Activated naive CD4-positive, alpha-beta T cell treated with anti-CD3 and anti-CD28 coated beads, Interleukin-2, amount 50 U/mL, for 16 hours (primary cell): ENCODE data around the gene ARID1B.

Experiments used
- DNase-seq: peaks from one replicate; pipeline ENCODE4 v3.0.0-alpha.2; 2020

The ARID1B gene

DNA sequence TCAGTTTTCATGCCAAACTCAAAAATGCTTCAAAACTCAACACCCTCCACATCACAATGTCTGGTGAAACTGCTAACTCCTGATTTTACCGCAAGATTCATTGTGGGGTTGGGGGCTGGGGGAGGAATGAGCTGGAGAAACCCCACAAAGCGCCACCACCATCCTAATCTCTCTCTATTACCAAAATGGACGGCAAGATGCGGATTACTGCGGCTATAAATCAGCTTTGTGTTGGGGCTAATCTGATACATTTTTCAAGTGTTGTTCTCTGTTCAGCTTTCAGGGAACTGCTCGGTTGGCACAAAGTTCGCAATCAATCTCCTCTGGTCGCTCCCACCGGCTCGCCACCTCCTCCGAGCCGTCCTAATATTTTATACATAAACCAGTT is 462.5 kb downstream of the ARID1B start:
- no peak for DNase-seq

DNA sequence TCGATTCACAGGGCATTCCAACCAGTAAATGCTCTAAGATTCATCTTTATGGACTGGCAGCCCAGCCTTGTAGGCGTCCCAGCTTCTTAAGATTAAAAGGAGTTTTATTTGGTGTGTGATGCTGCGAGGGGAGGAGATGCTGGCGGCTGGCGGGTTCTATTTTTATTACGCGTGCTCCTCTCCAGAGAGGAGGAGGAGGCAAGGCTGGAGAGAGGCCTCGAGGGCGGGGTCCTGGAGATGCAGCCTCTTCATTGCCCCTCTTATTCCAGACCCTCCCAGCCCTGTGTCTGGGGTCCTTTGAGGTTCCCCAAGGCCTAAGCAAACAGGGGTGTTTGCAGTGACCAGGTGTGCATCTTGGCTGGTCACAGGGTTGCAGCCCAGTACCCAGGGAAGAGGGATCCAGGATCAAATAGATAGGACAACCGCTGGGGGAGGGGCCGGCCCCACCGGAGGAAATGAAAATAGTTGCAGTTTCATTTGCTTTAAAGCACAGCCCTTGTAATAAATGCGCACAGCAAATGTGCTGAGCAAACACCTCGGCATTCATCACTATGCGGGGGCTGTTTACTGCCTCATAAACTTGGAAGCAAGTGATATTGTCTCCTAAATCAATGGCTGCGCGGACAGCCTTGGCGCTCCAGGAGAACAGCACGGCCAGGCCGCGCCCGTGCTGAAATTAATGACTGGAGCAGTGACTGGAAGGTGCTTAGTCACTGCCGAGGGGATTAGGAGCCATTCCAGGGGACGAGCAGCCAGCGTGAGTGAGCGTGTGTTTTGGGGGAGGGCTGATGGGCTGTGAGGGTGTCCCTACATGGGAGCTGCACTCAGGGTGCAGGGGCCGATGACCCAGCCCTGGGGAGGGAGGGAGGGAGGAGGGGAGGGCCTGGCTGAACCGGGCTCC is 463.1 kb downstream of the ARID1B start:
- no peak for DNase-seq

DNA sequence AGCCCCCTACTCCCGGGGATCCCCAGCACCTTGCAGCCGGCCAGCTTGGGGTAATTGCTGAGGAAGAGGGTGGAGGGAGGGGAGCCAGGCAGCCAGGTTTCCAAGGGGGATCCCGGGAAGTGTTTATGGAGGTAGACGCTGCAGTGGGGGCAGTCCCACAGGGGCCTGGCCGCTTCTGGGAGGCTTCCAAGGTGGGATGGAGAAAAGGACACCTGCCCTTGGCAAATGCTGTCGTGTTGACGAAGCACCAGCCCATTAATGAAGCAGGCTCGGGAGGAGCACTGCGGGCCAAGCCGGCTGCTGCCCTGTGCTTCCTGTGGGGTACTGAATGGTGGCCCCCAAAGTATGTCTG is 463.8 kb downstream of the ARID1B start:
- no peak for DNase-seq

DNA sequence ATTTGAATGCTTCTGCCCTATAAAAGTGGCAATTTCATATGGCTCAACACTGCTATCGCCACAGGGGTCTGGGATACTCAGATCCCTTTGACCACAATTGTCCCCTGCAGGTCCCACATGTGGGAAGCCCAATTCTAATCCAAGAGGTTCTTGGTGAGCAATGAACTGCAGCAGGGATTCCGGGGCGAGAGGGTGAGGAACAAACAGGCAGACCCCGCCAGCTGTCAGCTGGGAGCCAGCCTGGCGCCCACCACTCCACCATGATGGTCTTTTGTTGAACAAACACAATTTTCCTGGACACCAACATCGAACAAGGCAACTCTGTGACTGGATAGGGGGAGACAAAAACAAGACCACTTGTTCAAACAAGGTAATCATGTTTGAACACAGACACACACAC is 465.6 kb downstream of the ARID1B start:
- DNase-seq: no peak

DNA sequence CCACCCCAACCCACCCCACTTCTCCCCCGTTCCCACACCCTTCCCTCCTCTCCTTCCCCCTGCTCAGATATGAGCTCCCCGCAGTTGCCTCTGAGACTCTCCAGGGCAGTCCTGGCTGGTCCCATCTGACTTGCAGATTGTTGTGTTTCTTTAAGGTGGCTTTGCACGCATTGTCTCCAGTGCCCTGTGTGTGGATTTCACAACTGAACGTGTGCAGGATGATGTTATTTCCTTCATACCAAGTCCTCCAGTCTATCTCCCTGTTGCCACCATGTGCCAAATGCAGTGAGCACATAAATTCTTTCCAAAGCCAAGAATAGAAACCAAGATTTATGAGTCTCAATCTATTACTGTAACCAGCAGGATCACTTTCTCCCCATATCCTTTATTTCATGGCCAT is 467.0 kb downstream of the ARID1B start:
- DNase-seq: no peak

DNA sequence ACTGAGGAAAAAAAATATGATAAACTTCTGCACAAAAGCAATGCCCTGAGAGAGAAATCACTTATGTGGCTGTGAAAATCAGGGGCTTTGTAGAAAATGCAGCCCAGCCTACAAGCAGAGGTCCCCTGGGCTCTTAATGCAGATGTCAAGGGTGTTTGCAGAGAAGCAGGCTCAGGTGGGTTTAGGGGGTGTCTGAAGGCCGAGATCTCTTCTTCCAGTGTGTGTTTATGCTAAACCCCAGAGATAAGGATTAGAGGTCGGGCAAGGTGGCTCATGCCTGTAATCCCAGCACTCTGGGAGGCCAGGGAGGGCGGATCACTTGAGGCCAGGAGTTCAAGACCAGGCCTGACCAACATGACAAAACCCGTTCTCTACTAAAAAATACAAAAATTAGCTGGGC is 467.6 kb downstream of the ARID1B start:
- DNase-seq: no peak

DNA sequence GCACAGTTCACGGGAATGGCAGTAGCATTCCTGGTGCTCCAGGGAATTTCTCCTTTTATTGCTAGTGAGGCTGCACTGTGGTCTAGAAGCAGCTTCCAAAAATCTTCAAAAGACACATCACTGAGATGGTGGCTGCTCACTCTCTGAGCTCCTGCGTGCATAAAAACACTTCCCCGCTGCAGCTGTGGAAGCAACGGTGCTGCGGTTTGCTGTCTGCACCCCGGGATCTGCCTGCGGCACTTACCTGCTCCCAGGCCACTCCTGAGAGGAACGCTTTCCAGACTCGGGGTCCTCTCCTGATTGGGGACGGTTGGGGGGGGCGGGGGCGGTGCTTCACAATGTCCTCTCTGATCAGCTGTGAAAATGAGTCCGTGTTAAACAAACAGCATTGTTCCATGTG is 468.3 kb downstream of the ARID1B start:
- no peak for DNase-seq

DNA sequence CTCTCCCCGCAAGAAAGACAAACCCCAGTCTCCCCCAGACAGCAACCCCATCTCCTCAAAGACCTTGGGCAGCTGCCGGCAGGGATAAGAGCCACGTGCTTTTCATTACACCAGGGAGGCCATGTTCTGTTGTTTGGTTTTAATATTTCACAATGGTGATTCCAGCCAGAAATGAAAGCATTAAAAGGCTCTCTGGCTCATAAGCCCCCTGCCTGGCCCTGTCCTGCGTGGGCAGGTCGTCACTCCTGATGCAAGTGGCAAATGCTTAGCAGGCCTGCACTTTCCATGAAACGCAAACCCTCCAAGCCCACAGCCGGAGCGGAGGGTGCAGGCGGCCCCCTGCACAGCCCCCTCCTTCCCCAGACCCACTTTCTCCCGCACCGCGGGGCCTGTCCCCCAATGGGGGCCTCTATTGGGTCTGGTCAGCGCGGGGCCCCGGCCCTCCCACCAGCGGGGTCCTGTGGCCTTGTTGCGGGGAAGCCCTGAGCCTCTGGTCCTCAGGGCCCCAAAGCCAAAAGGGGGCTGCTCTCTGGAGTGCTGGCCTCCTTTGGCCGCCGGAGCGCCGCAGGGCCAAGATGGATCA is 469.0 kb downstream of the ARID1B start:
- DNase-seq: no peak

DNA sequence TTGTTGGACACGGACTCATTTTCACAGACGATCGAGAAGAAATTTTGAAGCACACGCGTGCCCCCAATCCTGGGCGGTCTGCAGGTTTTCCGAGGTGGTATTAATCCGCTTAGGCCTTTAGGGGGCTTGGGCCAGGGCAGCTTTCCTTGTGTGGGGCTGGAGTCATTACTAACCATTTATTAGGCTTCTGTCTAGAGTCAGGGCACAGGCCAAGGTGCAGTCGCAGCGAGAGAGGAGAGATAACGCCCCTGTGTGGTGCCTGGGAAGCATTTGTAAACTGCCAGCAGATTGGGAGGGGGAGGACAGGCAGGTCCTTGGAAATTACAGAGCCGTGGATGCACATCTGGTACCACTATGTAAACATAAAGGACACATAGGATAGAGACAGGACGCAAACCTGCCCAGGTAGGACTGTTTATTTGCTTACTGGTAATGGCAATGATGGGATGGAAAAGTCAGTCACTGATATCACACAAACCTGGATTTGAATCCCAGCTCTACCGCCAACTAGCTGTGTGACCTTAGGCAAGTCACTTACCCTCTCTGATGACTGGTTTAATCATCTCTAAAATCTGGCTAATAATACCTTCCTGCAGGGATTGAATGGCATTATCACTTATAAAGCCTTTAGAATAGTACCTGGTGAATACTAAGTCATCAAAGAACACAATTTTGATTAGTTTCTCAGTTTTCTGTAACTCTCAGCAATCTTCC is 469.8 kb downstream of the ARID1B start:
- DNase-seq: no peak

DNA sequence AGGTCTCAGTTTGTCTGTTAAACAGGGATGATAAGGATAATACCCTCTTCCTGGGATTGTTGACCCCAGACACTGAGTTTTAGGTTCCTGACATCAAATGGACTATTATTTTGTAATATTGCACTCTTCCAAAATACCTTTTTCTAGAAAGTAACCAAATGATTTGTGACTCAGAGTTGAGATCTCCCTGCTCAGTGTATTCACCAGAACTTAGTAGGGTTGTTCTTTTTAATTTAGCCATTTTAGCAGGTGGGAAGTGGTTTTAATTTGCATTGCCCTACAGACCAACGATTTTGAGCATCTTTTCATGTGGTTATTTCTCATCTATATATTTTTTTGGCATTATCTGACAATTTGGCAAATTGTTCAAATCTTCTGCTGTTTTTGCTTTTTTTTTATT is 471.1 kb downstream of the ARID1B start:
- no peak for DNase-seq

DNA sequence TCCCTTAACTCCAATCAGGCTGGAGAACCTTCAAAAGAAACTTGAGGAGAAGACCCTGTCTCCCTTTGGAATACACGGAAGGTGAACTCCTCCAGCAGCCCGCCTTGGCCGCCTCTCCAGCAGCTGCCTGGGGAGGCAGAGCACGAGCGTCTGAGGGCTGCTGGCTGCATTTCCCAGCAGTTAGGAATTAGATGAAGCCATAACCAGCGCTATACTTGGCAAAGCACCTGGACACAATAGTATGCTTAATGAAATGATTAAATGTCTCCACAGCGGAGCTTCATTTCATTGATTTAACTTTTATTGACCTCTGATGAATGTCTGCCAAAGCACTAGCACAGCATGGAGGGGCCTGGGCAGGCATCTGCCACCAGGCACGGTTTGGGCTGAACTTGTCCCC is 472.6 kb downstream of the ARID1B start:
- DNase-seq: no peak

DNA sequence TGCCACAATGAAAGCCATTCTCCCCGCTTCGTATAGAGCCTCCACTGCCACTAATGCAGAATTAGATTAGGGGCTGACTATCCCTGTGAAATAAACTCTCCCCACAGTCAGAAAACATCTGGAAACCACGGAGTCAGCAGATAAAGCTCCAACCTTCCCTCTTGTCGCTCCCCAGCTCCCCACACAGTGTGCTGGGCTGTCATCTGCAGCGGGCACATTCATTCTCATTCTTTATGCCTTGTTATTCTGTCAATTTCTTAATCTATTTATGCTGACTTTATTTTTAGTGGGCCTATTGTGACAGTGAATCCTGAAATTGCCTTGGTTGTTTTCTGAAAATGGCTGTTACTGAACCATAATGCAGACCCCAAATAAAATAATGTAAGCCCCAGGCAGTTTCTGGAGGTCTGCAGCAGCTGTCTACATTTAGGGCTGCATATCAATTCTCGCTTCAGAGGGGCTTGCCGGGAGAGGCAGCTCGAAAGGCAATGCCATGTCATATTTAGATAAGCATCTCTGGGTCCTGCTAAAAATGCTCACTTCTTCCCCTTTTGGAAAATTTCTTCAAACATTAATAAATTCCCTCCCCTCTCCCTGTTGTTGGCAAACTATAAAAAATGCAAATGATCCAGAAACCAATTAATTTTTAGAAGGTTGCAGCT is 474.5 kb downstream of the ARID1B start:
- DNase-seq: no peak

DNA sequence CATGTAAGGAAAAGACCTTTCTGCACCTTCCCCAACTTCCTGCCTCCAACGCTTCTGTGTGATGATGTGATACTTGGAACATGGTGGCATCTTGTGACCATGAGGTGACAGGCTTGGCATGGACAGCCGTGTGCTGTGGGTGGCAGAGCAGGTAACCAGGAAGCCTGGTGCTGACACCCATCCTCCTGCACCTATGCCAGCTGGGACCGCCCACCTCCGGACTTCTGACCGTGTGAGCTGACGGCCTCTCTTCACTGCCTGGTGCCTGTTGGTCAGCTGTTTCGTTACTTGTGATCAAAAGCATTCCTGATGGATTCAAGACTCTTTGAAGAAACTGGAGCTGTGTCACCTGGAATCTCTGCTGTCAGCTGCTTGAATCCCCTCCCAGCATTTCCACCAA is 475.8 kb downstream of the ARID1B start:
- DNase-seq: no peak

DNA sequence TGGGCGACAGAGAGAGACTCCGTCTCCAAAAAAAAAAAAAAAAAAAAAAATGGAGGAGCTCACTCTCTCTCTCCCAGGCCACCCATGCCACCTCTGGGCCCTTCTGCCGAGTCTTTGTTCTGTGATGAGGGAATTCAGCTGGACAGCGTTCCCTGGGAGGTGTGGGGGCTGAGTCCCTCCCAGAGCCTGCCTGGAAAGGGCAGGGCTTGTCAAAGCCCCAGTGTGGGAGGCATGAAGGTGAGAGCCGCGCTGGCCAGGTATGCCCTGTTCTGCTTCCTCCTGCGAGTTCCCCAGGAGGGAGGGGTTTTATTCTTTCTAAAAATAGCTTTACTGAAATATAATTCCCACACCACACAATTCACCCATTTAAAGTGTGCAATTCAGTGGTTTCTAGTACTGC is 476.5 kb downstream of the ARID1B start:
- DNase-seq: no peak

DNA sequence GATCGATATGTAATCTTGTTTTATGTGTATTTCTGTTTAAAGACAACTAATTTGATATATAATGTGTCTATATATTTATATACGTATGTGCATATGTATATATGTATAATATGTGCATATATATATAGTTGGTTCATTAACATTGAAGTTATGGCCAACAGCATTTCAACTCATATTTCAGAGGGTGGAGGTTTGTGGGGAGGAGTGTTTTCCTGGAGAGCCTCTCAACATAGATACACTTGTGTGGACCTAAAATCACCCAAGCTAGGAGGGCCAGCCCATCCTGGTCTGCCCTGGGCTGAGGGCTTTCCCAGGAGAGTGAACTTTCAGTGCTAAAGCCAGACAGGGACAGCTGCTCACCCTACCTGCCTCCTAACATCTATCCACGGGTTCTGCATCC is 477.4 kb downstream of the ARID1B start:
- DNase-seq: no peak

DNA sequence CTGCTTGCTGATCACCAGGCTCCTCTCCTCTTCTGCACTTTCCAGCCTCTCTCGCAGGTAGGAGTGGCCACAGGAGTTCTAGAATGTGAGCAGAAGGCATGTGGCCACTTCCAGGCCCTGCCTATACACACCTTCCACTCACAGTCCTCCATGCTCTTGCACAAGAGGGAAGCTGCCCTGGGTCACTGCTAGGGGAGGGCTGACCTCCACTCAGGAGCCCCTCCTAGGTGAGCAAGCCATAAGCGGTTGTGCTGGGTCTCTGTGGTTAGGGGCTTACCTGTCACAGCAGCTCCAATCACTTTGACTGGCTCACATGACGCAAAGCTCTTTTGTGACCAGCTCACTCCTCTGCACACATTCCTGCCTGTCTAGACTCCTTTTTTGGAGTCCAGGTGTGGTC is 477.9 kb downstream of the ARID1B start:
- no peak for DNase-seq

DNA sequence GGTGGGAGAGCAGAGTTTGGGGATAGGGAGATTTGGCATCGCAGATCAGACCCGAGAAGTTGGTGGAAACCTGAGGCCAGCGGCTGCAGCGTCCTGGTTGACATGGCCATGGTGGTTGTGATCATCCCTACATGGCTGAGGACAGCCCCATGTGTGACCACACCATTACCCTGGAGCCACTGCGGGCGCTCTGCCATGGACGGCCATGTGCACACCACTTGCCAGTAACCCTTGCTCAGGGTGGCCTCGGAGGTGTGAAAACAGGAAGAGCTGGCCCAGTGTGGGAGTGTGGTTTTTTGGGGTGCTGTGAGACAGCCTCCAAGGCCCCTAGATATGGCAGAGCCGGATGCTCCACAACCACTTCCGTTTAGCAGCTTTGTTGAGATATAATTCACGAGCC is 481.7 kb downstream of the ARID1B start:
- no peak for DNase-seq

DNA sequence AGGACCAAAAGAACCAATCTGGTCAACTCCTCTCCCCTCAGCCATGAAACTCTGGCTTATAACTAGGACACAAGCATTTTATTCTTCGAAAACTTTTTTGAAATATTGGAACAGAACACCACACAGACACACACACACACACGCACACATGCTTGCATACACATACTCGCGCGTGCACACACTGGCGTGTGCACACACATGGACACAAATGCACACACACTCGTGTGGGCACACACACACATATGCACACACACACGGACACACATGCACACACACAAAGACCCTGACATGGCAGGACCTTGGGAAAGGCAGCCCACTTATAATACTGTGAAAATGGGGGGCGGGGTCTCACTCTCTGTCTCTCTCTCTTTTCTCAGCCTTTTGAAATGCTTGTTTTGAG is 482.3 kb downstream of the ARID1B start:
- DNase-seq: no peak
